Caco-2 (cell line): ENCODE results near the gene CAPZA3. TPM values are rescaled to one million over a fixed set of nuclear protein-coding genes. Genes with fewer than 3 reads are reported as not detected.

Experiments
- BruUV-seq: library from RNA; stranded (reverse); fragments of 400-500 nt; replicated peaks from 2 replicates; lab custom pipeline; 2021; lab: Mats Ljungman, UMichigan
- CTCF ChIA-PET: fragments of 300-600 bp; sonication (Branson Sonifier 250); formaldehyde crosslinking; loops from one replicate; lab custom pipeline; 2022; ENCODE audit warnings: antibody characterized with exemption; lab: Charles Lee
- POLR2A ChIA-PET: fragments of 300-600 bp; sonication (Branson Sonifier 250); formaldehyde crosslinking; loops from one replicate; lab custom pipeline; 2022; ENCODE audit warnings: antibody characterized with exemption; lab: Charles Lee
- DNase-seq, 2 experiments: peaks; one replicate each; pipeline versions ENCODE4 v3.0.0 to v3.0.0-alpha.2; 2020 to 2022
- H3K27me3 ChIP-seq: replicated peaks from 2 replicates; pipeline ENCODE4 v1.6.0; 2011; ENCODE audit warnings: low read length; ENCODE audit not compliant: control insufficient read depth, insufficient read depth
- H3K36me3 ChIP-seq: 2 replicates; pipeline ENCODE4 v1.5.1; 2011; ENCODE audit warnings: low read length; ENCODE audit not compliant: control insufficient read depth, insufficient read depth
- H3K4me1 ChIP-seq: fragments of 250-450 bp; sonication (Bioruptor Pico); 2 replicates; pipeline ENCODE4 v1.5.1; 2020; ENCODE audit warnings: mild to moderate bottlenecking
- H3K4me3 ChIP-seq: 2 replicates; pipeline ENCODE4 v1.5.1; 2011; ENCODE audit warnings: low read depth, mild to moderate bottlenecking, control low read depth, low read length
- H3K9me3 ChIP-seq: fragments of 250-450 bp; sonication (Bioruptor Pico); 2 replicates; pipeline ENCODE4 v1.5.1; 2020; ENCODE audit warnings: mild to moderate bottlenecking, moderate library complexity
- H3K27ac Mint-ChIP-seq: one replicate; pipeline ENCODE4 v1.8.0; 2022; ENCODE audit warnings: mixed read lengths; ENCODE audit not compliant: unreplicated experiment
- H3K27me3 Mint-ChIP-seq: one replicate; pipeline ENCODE4 v1.8.0; 2022; ENCODE audit warnings: mixed read lengths; ENCODE audit not compliant: insufficient read depth, unreplicated experiment
- H3K36me3 Mint-ChIP-seq: one replicate; pipeline ENCODE4 v1.8.0; 2022; ENCODE audit warnings: mild to moderate bottlenecking, mixed read lengths; ENCODE audit not compliant: insufficient read depth, unreplicated experiment
- H3K4me1 Mint-ChIP-seq: one replicate; pipeline ENCODE4 v1.8.0; 2022; ENCODE audit warnings: low read depth, mixed read lengths; ENCODE audit not compliant: unreplicated experiment
- H3K4me3 Mint-ChIP-seq: one replicate; pipeline ENCODE4 v1.8.0; 2022; ENCODE audit warnings: mild to moderate bottlenecking, moderate library complexity, mixed read lengths; ENCODE audit not compliant: unreplicated experiment
- H3K9me3 Mint-ChIP-seq: one replicate; pipeline ENCODE4 v1.8.0; 2022; ENCODE audit warnings: mixed read lengths; ENCODE audit not compliant: unreplicated experiment
- intact Hi-C: fragments of 100-400 bp; cut with micrococcal nuclease; formaldehyde crosslinking; loops from one replicate; pipeline ENCODE4 v1.10.0; 2022; ENCODE audit not compliant: unreplicated experiment
- total RNA-seq: library from RNA; stranded (reverse); gene quantifications from 2 replicates; pipeline ENCODE4 v1.2.3, GENCODE V29; 2022
- TF ChIP-seq, protein P1 (sequence below), 2 experiments: fragments of 200-600 bp in 1 of 2; IDR thresholded peaks; 1 replicate in 1 of 2; 2 replicates in 1 of 2; pipeline versions ENCODE4 v1.5.1 to v1.8.0; 2011 to 2022; ENCODE audit warnings: antibody characterized with exemption in 1 of 2, control low read depth in 1 of 2, inconsistent platforms in 1 of 2, low read depth in 1 of 2, low read length in 1 of 2, mild to moderate bottlenecking in 1 of 2, moderate library complexity in 1 of 2; ENCODE audit not compliant: insufficient read depth in 1 of 2, severe bottlenecking in 1 of 2, unreplicated experiment in 1 of 2

Gene CAPZA3
- total RNA-seq, 1 experiment from 2014 or later, result not detected

GRCh38 chr12:18718462-18718861 is 19.5 kb upstream of the CAPZA3 start:
- no peaks in the 10 kb centered on the region for H3K9me3 Mint-ChIP-seq

GRCh38 chr12:18719922-18720510 is 17.9 kb upstream of the CAPZA3 start:
- intact Hi-C loops, result no loop called here
- Mint-ChIP-seq H3K27ac (no peak overlapping the region), H3K4me3 (no peak overlapping the region), H3K27me3 (no peaks in the 10 kb centered on the region), H3K9me3 (no peaks in the 10 kb centered on the region), H3K4me1 (peaks cover 9% of the 10 kb centered on the region), H3K36me3 (no peaks in the 10 kb centered on the region)
- Histone ChIP-seq H3K9me3 (no peaks in the 10 kb centered on the region), H3K4me1 (no peaks in the 10 kb centered on the region), H3K27me3 (no peaks in the 10 kb centered on the region), H3K36me3 (no peaks in the 10 kb centered on the region), H3K4me3 (no peak overlapping the region)
- DNase-seq, result no peak
- no TSS peak for BruUV-seq
- TF ChIP-seq, protein P1, sequence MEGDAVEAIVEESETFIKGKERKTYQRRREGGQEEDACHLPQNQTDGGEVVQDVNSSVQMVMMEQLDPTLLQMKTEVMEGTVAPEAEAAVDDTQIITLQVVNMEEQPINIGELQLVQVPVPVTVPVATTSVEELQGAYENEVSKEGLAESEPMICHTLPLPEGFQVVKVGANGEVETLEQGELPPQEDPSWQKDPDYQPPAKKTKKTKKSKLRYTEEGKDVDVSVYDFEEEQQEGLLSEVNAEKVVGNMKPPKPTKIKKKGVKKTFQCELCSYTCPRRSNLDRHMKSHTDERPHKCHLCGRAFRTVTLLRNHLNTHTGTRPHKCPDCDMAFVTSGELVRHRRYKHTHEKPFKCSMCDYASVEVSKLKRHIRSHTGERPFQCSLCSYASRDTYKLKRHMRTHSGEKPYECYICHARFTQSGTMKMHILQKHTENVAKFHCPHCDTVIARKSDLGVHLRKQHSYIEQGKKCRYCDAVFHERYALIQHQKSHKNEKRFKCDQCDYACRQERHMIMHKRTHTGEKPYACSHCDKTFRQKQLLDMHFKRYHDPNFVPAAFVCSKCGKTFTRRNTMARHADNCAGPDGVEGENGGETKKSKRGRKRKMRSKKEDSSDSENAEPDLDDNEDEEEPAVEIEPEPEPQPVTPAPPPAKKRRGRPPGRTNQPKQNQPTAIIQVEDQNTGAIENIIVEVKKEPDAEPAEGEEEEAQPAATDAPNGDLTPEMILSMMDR (IDR thresholded peaks at IDR 0.05; ENCODE audit: insufficient read depth in 1 of 2, low read depth in 1 of 2, low read length in 1 of 2, severe bottlenecking in 1 of 2, unreplicated experiment in 1 of 2), result no peak
- CTCF ChIA-PET, result no interaction called here
- POLR2A ChIA-PET, result no interaction called here

More at GRCh38 chr12:18718462-18718861, 19.5 kb upstream of the CAPZA3 start:
- no peak overlapping the region for H3K4me3 ChIP-seq
- no peaks in the 10 kb centered on the region for H3K4me1 ChIP-seq
- TF ChIP-seq, protein P1 (IDR thresholded peaks at IDR 0.05; ENCODE audit: insufficient read depth in 1 of 2, low read depth in 1 of 2, low read length in 1 of 2, severe bottlenecking in 1 of 2, unreplicated experiment in 1 of 2), result no peak
- H3K36me3 Mint-ChIP-seq, result no peaks in the 10 kb centered on the region
- no peak overlapping the region for H3K4me3 Mint-ChIP-seq
- no peaks in the 10 kb centered on the region for H3K27me3 Mint-ChIP-seq
- no peaks in the 10 kb centered on the region for H3K4me1 Mint-ChIP-seq
- intact Hi-C loops, result no loop called here
- no peak overlapping the region for H3K27ac Mint-ChIP-seq
- no peaks in the 10 kb centered on the region for H3K27me3 ChIP-seq
- no peaks in the 10 kb centered on the region for H3K36me3 ChIP-seq
- ChIA-PET CTCF (no interaction called here), POLR2A (no interaction called here)
- BruUV-seq, result no TSS peak
- no peaks in the 10 kb centered on the region for H3K9me3 ChIP-seq
- no peak for DNase-seq

- Histone ChIP-seq H3K4me3 (no peak overlapping the region), H3K9me3 (no peaks in the 10 kb centered on the region), H3K27me3 (no peaks in the 10 kb centered on the region), H3K4me1 (no peaks in the 10 kb centered on the region), H3K36me3 (no peaks in the 10 kb centered on the region)
- CTCF ChIA-PET, result no interaction called here
- Mint-ChIP-seq H3K27ac (no peak overlapping the region), H3K4me1 (peaks cover 9% of the 10 kb centered on the region), H3K9me3 (no peaks in the 10 kb centered on the region), H3K27me3 (no peaks in the 10 kb centered on the region), H3K36me3 (no peaks in the 10 kb centered on the region), H3K4me3 (no peak overlapping the region)
- intact Hi-C loops, result no loop called here
- no TSS peak for BruUV-seq
- no peak for DNase-seq
- POLR2A ChIA-PET, result no interaction called here
- TF ChIP-seq, protein P1 (IDR thresholded peaks at IDR 0.05; ENCODE audit: insufficient read depth in 1 of 2, low read depth in 1 of 2, low read length in 1 of 2, severe bottlenecking in 1 of 2, unreplicated experiment in 1 of 2), result no peak
Observed at GRCh38 chr12:18720690-18721089, 17.2 kb upstream of the CAPZA3 start.
